ENCODE data around the gene OR4B1.
"Not testable (repeated sequence)": the region's sequence is repeated elsewhere in the genome, so short reads cannot be mapped to it uniquely, and the experiment has no call there.

OR4B1 gene

DNA sequence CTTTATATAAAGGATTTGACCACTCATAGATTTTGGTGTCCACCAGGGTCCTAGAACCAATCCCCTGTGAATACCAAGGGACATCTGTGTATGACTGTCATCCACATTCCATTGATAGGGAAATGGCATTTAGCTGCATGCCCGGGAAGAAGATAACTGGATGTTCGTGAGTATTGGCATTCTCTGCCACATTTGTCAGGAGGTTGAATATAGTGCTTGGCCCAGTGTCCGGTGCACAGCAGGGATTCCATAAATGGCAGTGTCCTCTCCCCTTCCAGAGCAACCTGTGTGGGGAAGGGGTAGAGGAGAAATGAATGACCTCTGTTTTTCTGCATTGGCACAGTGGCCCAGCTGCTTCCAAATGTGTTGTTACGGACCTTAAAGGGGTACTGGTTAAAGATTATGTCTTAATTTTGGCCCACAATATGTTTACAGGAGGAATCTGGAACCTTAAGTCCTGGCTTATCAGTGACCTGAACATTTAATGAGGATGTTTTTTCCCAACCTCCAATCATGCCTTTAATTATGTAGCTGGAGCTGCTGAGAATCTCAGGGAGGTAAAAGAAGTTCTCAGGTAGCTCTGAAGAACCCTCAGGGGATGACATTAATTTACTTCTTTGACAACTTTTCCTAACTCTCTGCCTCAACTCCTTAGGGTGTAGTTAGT lies 33.6 kb upstream of the OR4B1 start:
- Histone ChIP-seq H3K4me1 (ENCODE audit: control insufficient read depth, insufficient read depth, low read length, poor library complexity, severe bottlenecking) (no peaks in the 10 kb centered on the region), H3K27me3 (replicated peaks; ENCODE audit: control insufficient read depth, insufficient read depth, low read length, poor library complexity, severe bottlenecking) (no peaks in the 10 kb centered on the region), H3K36me3 (ENCODE audit: control insufficient read depth, insufficient read depth, low read length) (no peaks in the 10 kb centered on the region), H3K9me3 (ENCODE audit: control insufficient read depth, low read length) (no peaks in the 10 kb centered on the region), H3K4me3 (ENCODE audit: insufficient read depth, low read depth, low read length, poor library complexity, severe bottlenecking) (no peak overlapping the region), H3K27ac (ENCODE audit: insufficient read depth, low read length, poor library complexity, severe bottlenecking) (no peak overlapping the region)
- no peak for DNase-seq

DNA sequence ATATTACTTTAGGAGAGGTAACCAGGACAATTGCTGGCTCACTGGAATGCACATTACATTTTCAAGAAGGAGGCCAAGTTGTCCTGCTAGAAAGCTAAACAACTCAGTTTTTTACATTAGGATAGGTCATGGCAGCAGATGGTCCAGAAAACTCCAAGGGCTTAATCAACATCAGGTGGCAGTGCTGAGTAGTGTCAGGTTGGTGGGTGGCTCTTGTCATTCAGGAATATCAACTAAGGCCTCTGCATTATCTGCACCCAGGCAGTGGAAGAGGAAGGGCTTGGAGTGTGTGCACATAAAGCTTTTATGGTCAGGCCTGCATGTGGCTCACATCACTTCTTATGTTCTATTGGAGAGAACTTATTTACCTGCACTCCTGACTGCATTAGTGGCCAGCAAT lies 32.2 kb upstream of the OR4B1 start:
- Histone ChIP-seq H3K27ac (ENCODE audit: insufficient read depth, low read length, poor library complexity, severe bottlenecking) (no peak overlapping the region), H3K4me1 (ENCODE audit: control insufficient read depth, insufficient read depth, low read length, poor library complexity, severe bottlenecking) (no peaks in the 10 kb centered on the region), H3K36me3 (ENCODE audit: control insufficient read depth, insufficient read depth, low read length) (no peaks in the 10 kb centered on the region), H3K4me3 (ENCODE audit: insufficient read depth, low read depth, low read length, poor library complexity, severe bottlenecking) (no peak overlapping the region), H3K9me3 (ENCODE audit: control insufficient read depth, low read length) (no peaks in the 10 kb centered on the region), H3K27me3 (replicated peaks; ENCODE audit: control insufficient read depth, insufficient read depth, low read length, poor library complexity, severe bottlenecking) (no peaks in the 10 kb centered on the region)
- no peak for DNase-seq

DNA sequence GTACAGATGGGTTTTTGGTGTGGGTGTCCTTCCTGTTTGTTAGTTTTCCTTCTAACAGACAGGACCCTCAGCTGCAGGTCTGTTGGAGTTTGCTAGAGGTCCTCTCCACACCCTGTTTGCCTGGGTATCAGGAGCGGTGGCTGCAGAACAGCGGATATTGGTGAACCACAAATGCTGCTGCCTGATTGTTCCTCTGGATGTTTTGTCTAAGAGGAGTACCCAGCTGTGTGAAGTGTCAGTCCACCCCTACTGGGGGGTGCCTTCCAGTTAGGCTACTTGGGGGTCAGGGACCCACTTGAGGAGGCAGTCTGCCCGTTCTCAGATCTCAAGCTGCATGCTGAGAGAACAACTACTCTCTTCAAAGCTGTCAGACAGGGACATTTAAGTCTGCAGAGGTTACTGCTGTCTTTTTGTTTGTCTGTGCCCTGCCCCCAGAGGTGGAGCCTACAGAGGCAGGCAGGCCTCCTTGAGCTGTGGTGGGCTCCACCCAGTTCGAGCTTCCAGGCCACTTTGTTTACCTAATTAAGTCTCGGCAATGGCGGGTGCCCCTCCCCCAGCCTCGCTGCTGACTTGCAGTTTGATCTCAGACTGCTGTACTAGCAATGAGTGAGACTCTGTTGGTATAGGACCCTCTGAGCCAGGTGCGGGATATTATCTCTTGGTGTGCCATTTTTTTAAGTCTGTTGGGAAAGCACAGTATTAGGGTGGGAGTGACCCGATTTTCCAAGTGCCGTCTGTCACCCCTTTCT lies 25.5 kb upstream of the OR4B1 start:
- not testable (repeated sequence) for H3K27me3 ChIP-seq (replicated peaks; ENCODE audit: control insufficient read depth, insufficient read depth, low read length, poor library complexity, severe bottlenecking); H3K9me3 ChIP-seq (ENCODE audit: control insufficient read depth, low read length); H3K36me3 ChIP-seq (ENCODE audit: control insufficient read depth, insufficient read depth, low read length); H3K4me1 ChIP-seq (ENCODE audit: control insufficient read depth, insufficient read depth, low read length, poor library complexity, severe bottlenecking); H3K27ac ChIP-seq (ENCODE audit: insufficient read depth, low read length, poor library complexity, severe bottlenecking)
- peak overlapping the region; percentile 25 for H3K4me3 ChIP-seq (ENCODE audit: insufficient read depth, low read depth, low read length, poor library complexity, severe bottlenecking)
- peak in 1 of 3 donors; percentile 8 for DNase-seq

DNA sequence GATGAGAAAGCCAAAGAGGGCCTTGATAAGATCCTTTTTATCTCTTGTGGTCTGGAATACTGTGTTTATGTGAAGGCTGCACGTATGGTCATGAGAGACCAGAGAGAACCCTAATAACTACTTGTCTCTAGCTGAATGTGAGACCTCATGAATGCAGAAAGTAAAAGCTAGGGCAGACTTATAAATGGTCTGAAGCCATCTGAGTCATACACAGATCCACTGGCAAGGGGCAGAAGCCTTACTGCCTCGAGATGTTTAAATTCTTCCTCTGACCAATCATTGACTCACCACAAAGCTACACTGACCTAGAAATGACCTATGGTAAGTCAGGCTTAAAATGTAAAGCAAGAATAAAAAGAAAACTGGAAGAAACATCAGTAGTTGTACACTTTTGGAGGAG lies 22.7 kb upstream of the OR4B1 start:
- Histone ChIP-seq H3K27ac (ENCODE audit: insufficient read depth, low read length, poor library complexity, severe bottlenecking) (no peak overlapping the region), H3K9me3 (ENCODE audit: control insufficient read depth, low read length) (no peaks in the 10 kb centered on the region), H3K36me3 (ENCODE audit: control insufficient read depth, insufficient read depth, low read length) (no peaks in the 10 kb centered on the region), H3K4me3 (ENCODE audit: insufficient read depth, low read depth, low read length, poor library complexity, severe bottlenecking) (no peak overlapping the region), H3K27me3 (replicated peaks; ENCODE audit: control insufficient read depth, insufficient read depth, low read length, poor library complexity, severe bottlenecking) (no peaks in the 10 kb centered on the region), H3K4me1 (ENCODE audit: control insufficient read depth, insufficient read depth, low read length, poor library complexity, severe bottlenecking) (no peaks in the 10 kb centered on the region)
- no peak for DNase-seq

DNA sequence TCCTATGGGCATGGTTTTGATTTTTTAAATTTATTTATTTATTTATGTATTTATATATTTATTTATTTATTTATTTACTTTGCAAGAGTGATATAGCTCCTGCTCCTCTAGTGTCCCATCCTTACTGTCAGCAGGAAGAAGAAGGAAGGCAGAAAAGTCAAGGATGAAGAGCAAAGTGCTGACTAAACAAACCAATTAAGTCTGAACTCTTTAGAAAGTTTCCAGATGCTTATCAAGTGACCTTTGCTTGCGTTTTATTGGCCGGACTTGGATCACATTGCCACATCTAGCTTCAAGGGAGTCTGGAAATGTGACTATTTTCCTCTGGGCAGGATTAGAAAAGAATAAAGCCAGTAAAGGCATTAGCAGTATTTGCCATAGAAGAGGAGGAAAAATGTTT lies 8.7 kb upstream of the OR4B1 start:
- Histone ChIP-seq H3K4me1 (ENCODE audit: control insufficient read depth, insufficient read depth, low read length, poor library complexity, severe bottlenecking) (no peaks in the 10 kb centered on the region), H3K27me3 (replicated peaks; ENCODE audit: control insufficient read depth, insufficient read depth, low read length, poor library complexity, severe bottlenecking) (no peaks in the 10 kb centered on the region), H3K27ac (ENCODE audit: insufficient read depth, low read length, poor library complexity, severe bottlenecking) (no peak overlapping the region), H3K9me3 (ENCODE audit: control insufficient read depth, low read length) (no peaks in the 10 kb centered on the region), H3K36me3 (ENCODE audit: control insufficient read depth, insufficient read depth, low read length) (no peaks in the 10 kb centered on the region), H3K4me3 (ENCODE audit: insufficient read depth, low read depth, low read length, poor library complexity, severe bottlenecking) (no peak overlapping the region)
- DNase-seq, result no peak

DNA sequence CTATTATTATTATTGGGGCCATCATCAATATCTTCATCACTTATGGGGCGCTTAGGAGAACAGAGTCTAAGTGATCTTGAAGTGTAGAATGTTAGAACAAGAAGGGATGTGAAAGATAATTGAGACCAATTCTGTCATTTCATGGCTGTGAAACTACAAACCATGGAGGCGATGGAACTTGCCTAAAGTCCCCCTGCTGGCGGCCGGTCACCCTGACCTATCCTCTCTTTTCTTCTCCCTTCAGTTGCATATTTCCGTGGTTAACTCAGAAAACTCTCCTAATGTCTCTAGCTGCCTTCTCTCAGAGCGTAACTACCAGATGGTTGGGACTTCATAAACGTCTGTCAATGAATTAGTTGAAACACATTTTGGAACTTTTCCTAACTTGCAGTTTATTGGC lies 6.6 kb upstream of the OR4B1 start:
- Histone ChIP-seq H3K36me3 (ENCODE audit: control insufficient read depth, insufficient read depth, low read length) (no peaks in the 10 kb centered on the region), H3K27ac (ENCODE audit: insufficient read depth, low read length, poor library complexity, severe bottlenecking) (no peak overlapping the region), H3K4me1 (ENCODE audit: control insufficient read depth, insufficient read depth, low read length, poor library complexity, severe bottlenecking) (no peaks in the 10 kb centered on the region), H3K9me3 (ENCODE audit: control insufficient read depth, low read length) (no peaks in the 10 kb centered on the region), H3K27me3 (replicated peaks; ENCODE audit: control insufficient read depth, insufficient read depth, low read length, poor library complexity, severe bottlenecking) (no peaks in the 10 kb centered on the region), H3K4me3 (ENCODE audit: insufficient read depth, low read depth, low read length, poor library complexity, severe bottlenecking) (no peak overlapping the region)
- DNase-seq, result no peak

DNA sequence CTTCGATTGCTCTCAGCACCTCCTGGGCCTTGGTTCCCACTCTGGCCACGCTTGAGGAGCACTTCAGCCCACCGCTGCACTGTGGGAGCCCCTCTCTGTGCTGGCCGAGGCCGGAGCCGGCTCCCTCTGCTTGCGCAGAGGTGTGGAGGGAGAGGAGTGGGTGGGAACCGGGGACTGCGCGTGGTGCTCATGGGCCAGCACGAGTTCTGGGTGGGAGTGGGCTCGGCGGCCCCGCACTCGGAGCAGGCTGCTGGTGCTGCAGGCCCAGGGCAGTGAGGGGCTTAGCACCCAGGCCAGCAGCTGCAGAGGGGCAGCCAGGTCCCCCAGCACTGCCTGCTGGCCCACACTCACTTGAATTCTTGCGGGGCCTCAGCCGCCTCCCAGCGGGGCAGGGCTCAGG lies 12.2 kb downstream of the OR4B1 start:
- no peaks in the 10 kb centered on the region for H3K36me3 ChIP-seq (ENCODE audit: control insufficient read depth, insufficient read depth, low read length)
- H3K4me3 ChIP-seq (ENCODE audit: insufficient read depth, low read depth, low read length, poor library complexity, severe bottlenecking), result no peak overlapping the region
- no peaks in the 10 kb centered on the region for H3K4me1 ChIP-seq (ENCODE audit: control insufficient read depth, insufficient read depth, low read length, poor library complexity, severe bottlenecking)
- no peak overlapping the region for H3K27ac ChIP-seq (ENCODE audit: insufficient read depth, low read length, poor library complexity, severe bottlenecking)
- H3K27me3 ChIP-seq (replicated peaks; ENCODE audit: control insufficient read depth, insufficient read depth, low read length, poor library complexity, severe bottlenecking), result no peaks in the 10 kb centered on the region
- DNase-seq, result no peak
- no peaks in the 10 kb centered on the region for H3K9me3 ChIP-seq (ENCODE audit: control insufficient read depth, low read length)

DNA sequence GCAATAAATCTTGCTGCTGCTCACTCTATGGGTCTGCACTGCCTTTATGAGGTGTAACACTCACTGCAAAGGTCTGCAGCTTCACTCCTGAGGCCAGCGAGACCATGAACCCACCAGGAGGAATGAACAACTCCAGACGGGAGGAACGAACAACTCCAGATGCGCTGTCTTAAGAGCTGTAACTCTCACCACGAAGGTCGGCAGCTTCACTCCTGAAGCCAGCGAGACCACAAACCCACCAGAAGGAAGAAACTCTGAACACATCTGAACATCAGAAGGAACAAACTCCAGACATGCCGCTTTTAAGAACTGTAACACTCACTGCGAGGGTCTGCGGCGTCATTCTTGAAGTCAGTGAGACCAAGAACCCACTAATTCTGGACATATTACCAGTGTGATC lies 13.4 kb downstream of the OR4B1 start:
- H3K4me1 ChIP-seq (ENCODE audit: control insufficient read depth, insufficient read depth, low read length, poor library complexity, severe bottlenecking); DNase-seq; H3K9me3 ChIP-seq (ENCODE audit: control insufficient read depth, low read length); H3K27ac ChIP-seq (ENCODE audit: insufficient read depth, low read length, poor library complexity, severe bottlenecking); H3K36me3 ChIP-seq (ENCODE audit: control insufficient read depth, insufficient read depth, low read length); H3K27me3 ChIP-seq (replicated peaks; ENCODE audit: control insufficient read depth, insufficient read depth, low read length, poor library complexity, severe bottlenecking); H3K4me3 ChIP-seq (ENCODE audit: insufficient read depth, low read depth, low read length, poor library complexity, severe bottlenecking): not testable (repeated sequence)

DNA sequence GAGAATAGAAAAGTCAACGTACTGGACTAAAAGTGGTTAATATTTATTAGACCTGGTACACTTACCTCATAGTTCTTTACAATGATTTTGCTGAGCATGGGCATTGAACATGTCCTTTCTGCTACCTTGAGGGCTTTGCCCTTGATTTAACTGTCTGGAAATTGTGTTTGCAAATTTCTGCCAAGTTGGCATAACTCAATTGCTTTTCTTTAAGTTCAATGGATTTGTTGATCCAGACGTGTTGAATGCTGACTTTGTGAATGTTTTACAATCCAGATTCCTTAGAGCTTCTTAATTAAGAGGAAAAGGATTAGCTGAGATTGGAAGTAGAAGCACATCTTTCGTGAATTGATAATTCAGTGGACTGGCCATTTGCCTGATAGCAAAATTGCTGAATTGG lies 21.1 kb downstream of the OR4B1 start:
- no peak for DNase-seq
- Histone ChIP-seq H3K36me3 (ENCODE audit: control insufficient read depth, insufficient read depth, low read length) (no peaks in the 10 kb centered on the region), H3K4me3 (ENCODE audit: insufficient read depth, low read depth, low read length, poor library complexity, severe bottlenecking) (no peak overlapping the region), H3K4me1 (ENCODE audit: control insufficient read depth, insufficient read depth, low read length, poor library complexity, severe bottlenecking) (no peaks in the 10 kb centered on the region), H3K27ac (ENCODE audit: insufficient read depth, low read length, poor library complexity, severe bottlenecking) (no peak overlapping the region), H3K9me3 (ENCODE audit: control insufficient read depth, low read length) (no peaks in the 10 kb centered on the region), H3K27me3 (replicated peaks; ENCODE audit: control insufficient read depth, insufficient read depth, low read length, poor library complexity, severe bottlenecking) (no peaks in the 10 kb centered on the region)

DNA sequence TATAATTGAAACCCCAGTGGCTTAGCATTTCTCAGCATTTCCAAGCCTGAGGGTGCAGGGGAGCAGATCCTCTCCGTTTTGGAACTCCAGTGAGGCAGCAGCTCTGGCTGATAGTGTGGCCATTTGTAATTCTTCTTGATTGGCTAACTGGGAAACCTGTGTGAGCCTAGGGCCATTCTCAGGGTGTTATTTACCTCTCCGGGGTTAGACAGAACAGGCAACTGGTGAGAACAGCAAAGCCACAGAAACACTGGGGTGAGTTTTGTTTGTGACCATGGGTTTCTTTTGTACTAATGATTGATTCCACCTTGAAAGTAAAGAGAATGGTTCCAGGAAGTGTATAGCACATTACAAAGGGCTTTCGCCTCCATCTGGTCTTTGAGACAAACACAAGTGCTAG lies 25.9 kb downstream of the OR4B1 start:
- Histone ChIP-seq H3K27me3 (replicated peaks; ENCODE audit: control insufficient read depth, insufficient read depth, low read length, poor library complexity, severe bottlenecking) (no peaks in the 10 kb centered on the region), H3K27ac (ENCODE audit: insufficient read depth, low read length, poor library complexity, severe bottlenecking) (no peak overlapping the region), H3K9me3 (ENCODE audit: control insufficient read depth, low read length) (no peaks in the 10 kb centered on the region), H3K4me3 (ENCODE audit: insufficient read depth, low read depth, low read length, poor library complexity, severe bottlenecking) (no peak overlapping the region), H3K36me3 (ENCODE audit: control insufficient read depth, insufficient read depth, low read length) (no peaks in the 10 kb centered on the region), H3K4me1 (ENCODE audit: control insufficient read depth, insufficient read depth, low read length, poor library complexity, severe bottlenecking) (no peaks in the 10 kb centered on the region)
- no peak for DNase-seq
